Ishikawa (cell line): ENCODE data around the gene CD1E.

Experiments
- CEBPB ChIP-seq: IDR thresholded peaks from 2 replicates; pipeline ENCODE4 v1.6.1; 2012
- CREB1 ChIP-seq: IDR thresholded peaks from 2 replicates; pipeline ENCODE4 v1.6.1; 2012; ENCODE audit warnings: low read depth
- EGR1 ChIP-seq: IDR thresholded peaks from 2 replicates; pipeline ENCODE4 v1.6.1; 2012
- EP300 ChIP-seq: IDR thresholded peaks from 2 replicates; pipeline ENCODE4 v1.6.1; 2012; ENCODE audit warnings: borderline replicate concordance
- FOXM1 ChIP-seq: IDR thresholded peaks from 2 replicates; pipeline ENCODE4 v1.6.1; 2012; ENCODE audit warnings: low read depth, borderline replicate concordance
- MAX ChIP-seq: IDR thresholded peaks from 2 replicates; pipeline ENCODE4 v1.6.1; 2012
- NFIC ChIP-seq: IDR thresholded peaks from 2 replicates; pipeline ENCODE4 v1.6.1; 2012
- RAD21 ChIP-seq: IDR thresholded peaks from 2 replicates; pipeline ENCODE4 v1.6.1; 2012; ENCODE audit warnings: low read depth
- REST ChIP-seq: IDR thresholded peaks from 2 replicates; pipeline ENCODE4 v1.6.1; 2012; ENCODE audit warnings: low read depth, mild to moderate bottlenecking
- TAF1 ChIP-seq: IDR thresholded peaks from 2 replicates; pipeline ENCODE4 v1.6.1; 2012; ENCODE audit warnings: low read depth, mild to moderate bottlenecking
- TCF12 ChIP-seq: IDR thresholded peaks from 2 replicates; pipeline ENCODE4 v1.6.1; 2012; ENCODE audit warnings: low read depth
- TEAD4 ChIP-seq: IDR thresholded peaks from 2 replicates; pipeline ENCODE4 v1.6.1; 2012
- USF1 ChIP-seq: IDR thresholded peaks from 2 replicates; pipeline ENCODE4 v1.6.1; 2012
- YY1 ChIP-seq: IDR thresholded peaks from 2 replicates; pipeline ENCODE4 v1.6.1; 2012; ENCODE audit warnings: low read depth
- ZBTB7A ChIP-seq: IDR thresholded peaks from 2 replicates; pipeline ENCODE4 v1.6.1; 2012; ENCODE audit warnings: low read depth

Gene CD1E

GRCh38 chr1:158355773-158356285 is 2.1 kb downstream of the CD1E start:
- no peak for TF ChIP-seq EP300
- TF ChIP-seq TEAD4: no peak
- TF ChIP-seq TAF1: no peak
- TF ChIP-seq CREB1: no peak
- no peak for TF ChIP-seq ZBTB7A
- no peak for TF ChIP-seq EGR1
- no peak for TF ChIP-seq NFIC
- no peak for TF ChIP-seq RAD21
- TF ChIP-seq YY1: no peak
- no peak for TF ChIP-seq FOXM1
- no peak for TF ChIP-seq TCF12

- TF ChIP-seq NFIC (no peak), TEAD4 (no peak), TCF12 (no peak), MAX (no peak), USF1 (no peak), CREB1 (no peak), ZBTB7A (no peak), CEBPB (no peak), EGR1 (no peak), YY1 (no peak), FOXM1 (no peak), TAF1 (no peak), REST (no peak), RAD21 (no peak), EP300 (no peak)
These were observed 2.9 kb downstream of the CD1E start for GRCh38 chr1:158356616-158357015.

- no peak for TF ChIP-seq RAD21
- TF ChIP-seq YY1: no peak
- no peak for TF ChIP-seq TAF1
- TF ChIP-seq MAX: no peak
- no peak for TF ChIP-seq EGR1
- no peak for TF ChIP-seq REST
- no peak for TF ChIP-seq CREB1
- TF ChIP-seq ZBTB7A: no peak
- no peak for TF ChIP-seq FOXM1
- no peak for TF ChIP-seq TEAD4
- no peak for TF ChIP-seq NFIC
- no peak for TF ChIP-seq TCF12
- no peak for TF ChIP-seq CEBPB
- no peak for TF ChIP-seq USF1
These were observed 3.7 kb downstream of the CD1E start for GRCh38 chr1:158357441-158357840.

- TF ChIP-seq TEAD4 (no peak), CREB1 (no peak), USF1 (no peak), CEBPB (no peak), EGR1 (no peak), ZBTB7A (no peak)
These were observed 8.8 kb downstream of the CD1E start for GRCh38 chr1:158362482-158362881.

- TF ChIP-seq TAF1 (no peak), CREB1 (no peak), EP300 (no peak), TEAD4 (no peak), USF1 (no peak), FOXM1 (no peak), RAD21 (no peak), MAX (no peak), YY1 (no peak), TCF12 (no peak), NFIC (no peak), CEBPB (no peak), EGR1 (no peak), REST (no peak)
These were observed 9.2 kb downstream of the CD1E start for GRCh38 chr1:158362941-158363340.
